Loucy (cell line): ENCODE data around the gene THAP7.

ENCODE experiments used
- H2AFZ ChIP-seq: fragments of 200-600 bp; sonication (generic); 2 replicates; pipeline ENCODE4 v1.6.0; 2016; ENCODE audit warnings: antibody characterized with exemption, mild to moderate bottlenecking, low read length, moderate library complexity
- H3F3A ChIP-seq: fragments of 200-600 bp; 2 replicates; pipeline ENCODE4 v1.6.0; 2016; ENCODE audit warnings: antibody characterized with exemption, low read depth, mild to moderate bottlenecking
- H3K27me3 ChIP-seq: fragments of 200-600 bp; sonication (generic); 2 replicates; pipeline ENCODE4 v1.6.1; 2014; ENCODE audit warnings: low read length, mild to moderate bottlenecking; ENCODE audit not compliant: insufficient read depth, poor library complexity, severe bottlenecking
- H3K36me3 ChIP-seq: fragments of 200-600 bp; sonication (generic); 2 replicates; pipeline ENCODE4 v1.6.1; 2016; ENCODE audit warnings: low read length; ENCODE audit not compliant: insufficient read depth
- H3K4me1 ChIP-seq: fragments of 200-600 bp; sonication (generic); 2 replicates; pipeline ENCODE4 v1.5.1; 2014; ENCODE audit warnings: low read length, mild to moderate bottlenecking; ENCODE audit not compliant: insufficient read depth, poor library complexity, severe bottlenecking
- H3K4me2 ChIP-seq: fragments of 200-600 bp; sonication (generic); 2 replicates; pipeline ENCODE4 v1.6.0; 2014; ENCODE audit warnings: antibody characterized with exemption, low read length, low read depth, mild to moderate bottlenecking; ENCODE audit not compliant: poor library complexity, severe bottlenecking
- H3K4me3 ChIP-seq: fragments of 200-600 bp; sonication (generic); 2 replicates; pipeline ENCODE4 v1.5.1; 2014; ENCODE audit warnings: low read length, mild to moderate bottlenecking, mixed read lengths; ENCODE audit not compliant: poor library complexity, severe bottlenecking
- H3K79me2 ChIP-seq: fragments of 200-600 bp; sonication (generic); 2 replicates; pipeline ENCODE4 v1.6.1; 2014; ENCODE audit warnings: low read length; ENCODE audit not compliant: insufficient read depth
- H3K9ac ChIP-seq: fragments of 200-600 bp; sonication (generic); 2 replicates; pipeline ENCODE4 v1.6.0; 2014; ENCODE audit warnings: mild to moderate bottlenecking, low read depth, low read length, moderate library complexity; ENCODE audit not compliant: poor library complexity, severe bottlenecking
- H3K9me2 ChIP-seq: fragments of 200-600 bp; sonication (generic); replicated peaks from 2 replicates; pipeline ENCODE4 v1.6.1; 2016; ENCODE audit warnings: low read depth, low read length, mixed read lengths
- H3K9me3 ChIP-seq: fragments of 200-600 bp; sonication (generic); 2 replicates; pipeline ENCODE4 v1.6.1; 2014; ENCODE audit warnings: mild to moderate bottlenecking, antibody characterized with exemption, low read length, low read depth; ENCODE audit not compliant: insufficient read depth
- H4K20me1 ChIP-seq: fragments of 200-600 bp; sonication (generic); 2 replicates; pipeline ENCODE4 v1.6.0; 2014; ENCODE audit warnings: antibody characterized with exemption, low read length, mild to moderate bottlenecking; ENCODE audit not compliant: insufficient read depth, poor library complexity, severe bottlenecking
- CTCF ChIP-seq: fragments of 200-600 bp; sonication (generic); conservative IDR thresholded peaks from 2 replicates; pipeline ENCODE4 v1.5.1; 2014; ENCODE audit warnings: mild to moderate bottlenecking, antibody characterized with exemption, low read length
- EZH2phosphoT487 ChIP-seq: fragments of 200-600 bp; IDR thresholded peaks from 2 replicates; pipeline ENCODE4 v1.6.1; 2018; ENCODE audit warnings: antibody characterized with exemption, mild to moderate bottlenecking, moderate library complexity, borderline replicate concordance

Gene THAP7

GRCh38 chr22:20999350-21000206 lies 2.3 kb downstream of the THAP7 start:
- peaks cover 3% of the 10 kb centered on the region for H3F3A ChIP-seq
- H3K4me1 ChIP-seq, result peaks cover 19% of the 10 kb centered on the region
- no peaks in the 10 kb centered on the region for H3K27me3 ChIP-seq
- no peaks in the 10 kb centered on the region; the same call in 1 of the 2 replicates for H3K36me3 ChIP-seq
- H4K20me1 ChIP-seq, result peaks cover 18% of the 10 kb centered on the region
- H3K9me3 ChIP-seq, result no peaks in the 10 kb centered on the region
- H3K9ac ChIP-seq, result peak overlapping the region; percentile 97
- no peaks in the 10 kb centered on the region for H3K9me2 ChIP-seq
- no peak overlapping the region for H2AFZ ChIP-seq
- H3K4me2 ChIP-seq, result peak overlapping the region; percentile 86
- peaks cover 34% of the 10 kb centered on the region for H3K79me2 ChIP-seq
- peak overlapping the region; percentile 95 for H3K4me3 ChIP-seq
- TF ChIP-seq CTCF, result no peak
- no peak for TF ChIP-seq EZH2phosphoT487

GRCh38 chr22:20998411-20999336 lies 3.2 kb downstream of the THAP7 start:
- Histone ChIP-seq H3K9me2 (no peaks in the 10 kb centered on the region), H2AFZ (no peak overlapping the region), H3K79me2 (peaks cover 34% of the 10 kb centered on the region), H3K4me2 (no peak overlapping the region), H3K9ac (peak overlapping the region; percentile 97), H3K9me3 (no peaks in the 10 kb centered on the region), H3F3A (peaks cover 3% of the 10 kb centered on the region), H3K4me3 (no peak overlapping the region), H3K4me1 (peaks cover 17% of the 10 kb centered on the region), H3K27me3 (no peaks in the 10 kb centered on the region), H3K36me3 (no peaks in the 10 kb centered on the region; the same call in 1 of the 2 replicates), H4K20me1 (peaks cover 18% of the 10 kb centered on the region)
- TF ChIP-seq CTCF (no peak), EZH2phosphoT487 (no peak)

DNA sequence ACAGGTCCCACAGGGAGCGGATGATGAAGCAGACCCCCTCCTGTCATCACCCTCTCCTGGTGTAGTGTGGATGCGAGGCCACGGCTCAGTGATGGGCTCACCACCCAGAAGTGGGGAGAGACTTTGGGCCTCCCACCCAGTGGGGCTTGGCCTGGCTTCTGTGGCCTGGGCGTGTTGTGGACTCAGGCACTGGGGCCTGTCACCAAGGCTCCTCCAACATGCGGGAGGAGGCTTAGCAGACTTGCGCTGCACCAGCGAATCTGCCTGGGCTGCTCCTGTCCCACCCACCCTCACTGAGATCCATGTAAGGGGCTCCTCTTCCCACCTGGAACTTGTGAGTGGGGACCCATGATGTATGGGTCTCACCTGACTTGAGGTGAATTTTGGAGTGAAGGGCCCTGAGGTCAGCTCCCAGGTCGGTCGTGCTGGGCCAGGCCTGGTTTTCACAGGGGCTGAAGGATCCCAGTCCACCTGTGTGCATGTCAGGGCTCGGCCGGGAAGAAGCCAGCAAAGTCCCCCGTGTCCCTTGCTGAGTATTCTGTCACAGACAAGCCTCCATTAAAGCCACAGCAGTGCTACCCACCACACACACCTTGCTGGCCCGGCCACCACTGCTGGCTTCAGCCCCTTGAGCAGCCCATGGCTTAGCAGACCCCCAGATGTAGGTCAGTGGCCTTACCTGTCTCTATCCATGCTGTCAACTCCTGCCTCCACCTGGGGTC lies 4.2 kb downstream of the THAP7 start:
- Histone ChIP-seq H3K36me3 (no peaks in the 10 kb centered on the region; the same call in 1 of the 2 replicates), H3K4me2 (no peak overlapping the region), H4K20me1 (peaks cover 18% of the 10 kb centered on the region), H3K79me2 (peaks cover 27% of the 10 kb centered on the region), H3F3A (peaks cover 3% of the 10 kb centered on the region), H3K4me1 (peaks cover 7% of the 10 kb centered on the region), H3K27me3 (no peaks in the 10 kb centered on the region), H2AFZ (no peak overlapping the region), H3K9ac (no peak overlapping the region), H3K9me3 (no peaks in the 10 kb centered on the region), H3K4me3 (no peak overlapping the region), H3K9me2 (no peaks in the 10 kb centered on the region)
- TF ChIP-seq CTCF (no peak), EZH2phosphoT487 (no peak)
